GM23338 (cell line): Measurements from ENCODE around the gene AP3M1. TPM values are rescaled to one million over a fixed set of nuclear protein-coding genes. Genes with fewer than 3 reads are reported as not detected.

Experiments used
- ATAC-seq: fragments of 200-7000 bp; cut with Tn5 transposase; 3 replicates; pipeline ENCODE4 v1.9.1; 2020
- DNase-seq: peaks from one replicate; pipeline ENCODE4 v3.0.0-alpha.2; 2015; ENCODE audit warnings: low spot score
- H2AFZ ChIP-seq: fragments of 200-600 bp; sonication (generic); 2 replicates; pipeline ENCODE4 v1.8.0; 2016; ENCODE audit warnings: antibody characterized with exemption, mild to moderate bottlenecking, moderate library complexity
- H3F3A ChIP-seq: fragments of 200-600 bp; sonication (generic); replicated peaks from 2 replicates; pipeline ENCODE4 v1.8.0; 2017; ENCODE audit warnings: antibody characterized with exemption, mixed run types, low read depth
- H3K27ac ChIP-seq: fragments of 200-600 bp; sonication (generic); 2 replicates; pipeline ENCODE4 v1.6.1; 2016; ENCODE audit warnings: low read depth
- H3K27me3 ChIP-seq: fragments of 200-600 bp; sonication (generic); 2 replicates; pipeline ENCODE4 v1.8.0; 2016; ENCODE audit warnings: mild to moderate bottlenecking, mixed run types, moderate library complexity; ENCODE audit not compliant: insufficient read depth
- H3K36me3 ChIP-seq: fragments of 200-600 bp; sonication (generic); 2 replicates; pipeline ENCODE4 v1.8.0; 2016; ENCODE audit warnings: mild to moderate bottlenecking; ENCODE audit not compliant: insufficient read depth
- H3K4me1 ChIP-seq: fragments of 200-600 bp; sonication (generic); 2 replicates; pipeline ENCODE4 v1.8.0; 2016; ENCODE audit warnings: mild to moderate bottlenecking, moderate library complexity; ENCODE audit not compliant: insufficient read depth
- H3K4me2 ChIP-seq: fragments of 200-600 bp; sonication (generic); 2 replicates; pipeline ENCODE4 v1.7.1; 2017; ENCODE audit warnings: mixed run types
- H3K4me3 ChIP-seq: fragments of 200-600 bp; sonication (generic); 2 replicates; pipeline ENCODE4 v1.6.1; 2016; ENCODE audit warnings: mixed run types
- H3K79me2 ChIP-seq: fragments of 200-600 bp; sonication (generic); replicated peaks from 2 replicates; pipeline ENCODE4 v1.8.0; 2017; ENCODE audit warnings: mild to moderate bottlenecking; ENCODE audit not compliant: insufficient read depth
- H3K9me2 ChIP-seq: fragments of 200-600 bp; sonication (generic); 2 replicates; pipeline ENCODE4 v1.8.0; 2017; ENCODE audit not compliant: insufficient read depth
- H4K20me1 ChIP-seq: fragments of 200-600 bp; sonication (generic); replicated peaks from 2 replicates; pipeline ENCODE4 v1.8.0; 2017; ENCODE audit warnings: mild to moderate bottlenecking; ENCODE audit not compliant: insufficient read depth
- H3K27ac Mint-ChIP-seq: 2 replicates; pipeline ENCODE4 v1.8.0; 2020; ENCODE audit warnings: inconsistent platforms, mild to moderate bottlenecking, moderate library complexity, mixed read lengths
- H3K27me3 Mint-ChIP-seq: 3 replicates; pipeline ENCODE4 v1.8.0; 2022; ENCODE audit warnings: low read depth, mild to moderate bottlenecking, moderate library complexity, mixed read lengths, inconsistent platforms; ENCODE audit not compliant: insufficient read depth, poor library complexity
- H3K36me3 Mint-ChIP-seq: 3 replicates; pipeline ENCODE4 v1.8.0; 2021; ENCODE audit warnings: low read depth, mild to moderate bottlenecking, inconsistent platforms, moderate library complexity, mixed read lengths
- H3K4me1 Mint-ChIP-seq: 3 replicates; pipeline ENCODE4 v1.8.0; 2020; ENCODE audit warnings: mild to moderate bottlenecking, inconsistent platforms, mixed read lengths
- H3K4me3 Mint-ChIP-seq: 3 replicates; pipeline ENCODE4 v1.8.0; 2021; ENCODE audit warnings: moderate library complexity, mild to moderate bottlenecking, inconsistent platforms, mixed read lengths
- H3K9me3 Mint-ChIP-seq: 3 replicates; pipeline ENCODE4 v1.8.0; 2020; ENCODE audit warnings: moderate library complexity, mild to moderate bottlenecking, inconsistent platforms, mixed read lengths
- CREB1 ChIP-seq: fragments of 250-450 bp; sonication (Bioruptor Pico); IDR thresholded peaks from 2 replicates; pipeline ENCODE4 v1.5.0; 2020; ENCODE audit warnings: low read depth, mild to moderate bottlenecking, moderate library complexity
- CTCF ChIP-seq, 2 experiments: fragments of 200-600 bp in 1 of 2; sonication (generic) in 1 of 2; conservative IDR thresholded peaks; 2 replicates each; pipeline versions ENCODE4 v1.5.1 to v1.6.1; 2016 to 2017; ENCODE audit warnings: antibody characterized with exemption in 2 of 2, low read depth in 2 of 2, mild to moderate bottlenecking in 2 of 2, moderate library complexity in 1 of 2
- ETS1 ChIP-seq: IDR thresholded peaks from 2 replicates; pipeline ENCODE4 v1.6.1; 2016; ENCODE audit warnings: antibody characterized with exemption
- EZH2 ChIP-seq: fragments of 200-600 bp; sonication (generic); IDR thresholded peaks from one replicate; pipeline ENCODE4 v1.8.0; 2017; ENCODE audit warnings: antibody characterized with exemption, mild to moderate bottlenecking, low read depth; ENCODE audit not compliant: unreplicated experiment
- EZH2phosphoT487 ChIP-seq: fragments of 200-600 bp; sonication (generic); IDR thresholded peaks from one replicate; pipeline ENCODE4 v1.8.1; 2018; ENCODE audit warnings: antibody characterized with exemption; ENCODE audit not compliant: unreplicated experiment
- JUNB ChIP-seq: IDR thresholded peaks from one replicate; pipeline ENCODE4 v1.6.1; 2016; ENCODE audit warnings: antibody characterized with exemption; ENCODE audit not compliant: unreplicated experiment
- NANOG ChIP-seq: IDR thresholded peaks from 2 replicates; pipeline ENCODE4 v1.6.1; 2016; ENCODE audit warnings: antibody characterized with exemption, borderline replicate concordance
- POLR2AphosphoS5 ChIP-seq: IDR thresholded peaks from 2 replicates; pipeline ENCODE4 v1.6.1; 2016; ENCODE audit warnings: antibody characterized with exemption, low read depth
- REST ChIP-seq: IDR thresholded peaks from one replicate; pipeline ENCODE4 v1.6.1; 2018; ENCODE audit warnings: antibody characterized with exemption; ENCODE audit not compliant: unreplicated experiment
- STAT1 ChIP-seq: IDR thresholded peaks from one replicate; pipeline ENCODE4 v1.6.1; 2016; ENCODE audit warnings: antibody characterized with exemption; ENCODE audit not compliant: unreplicated experiment
- ZNF114 ChIP-seq: fragments of 250-450 bp; sonication (Bioruptor Pico); IDR thresholded peaks from 2 replicates; pipeline ENCODE4 v1.5.0; 2020; ENCODE audit warnings: mild to moderate bottlenecking, moderate library complexity
- ZNF331 ChIP-seq: fragments of 250-450 bp; sonication (Bioruptor Pico); IDR thresholded peaks from 2 replicates; pipeline ENCODE4 v1.5.0; 2020; ENCODE audit warnings: low read depth, mild to moderate bottlenecking, moderate library complexity
- ZNF462 ChIP-seq: fragments of 250-450 bp; sonication (Bioruptor Pico); IDR thresholded peaks from 2 replicates; pipeline ENCODE4 v1.5.0; 2020; ENCODE audit warnings: mild to moderate bottlenecking, moderate library complexity
- polyA plus RNA-seq: library from polyadenylated mRNA; unstranded; fragments of >200 nt; fragmentation: Nextera tagmentation; extraction: Ambion mirVana; gene quantifications from 2 replicates; pipeline ENCODE4 v1.2.1, GENCODE V29; 2016
- total RNA-seq: library from RNA; depleted of rRNA; stranded (reverse); fragments of >200 nt; shearing (Covaris generic); gene quantifications from 2 replicates; pipeline ENCODE4 v1.2.3, GENCODE V29; 2014

Gene AP3M1
- total and polyA plus RNA-seq, 2 experiments from 2014 or later, result 13.8 to 41.7 TPM

- H3K79me2 ChIP-seq, result peaks cover 22% of the 10 kb centered on the region; the same call in 1 of the 2 replicates
- H3K4me1 Mint-ChIP-seq, result peaks cover 53% of the 10 kb centered on the region
- H3F3A ChIP-seq, result no peaks in the 10 kb centered on the region
- peak overlapping the region; percentile 67 for H3K27ac ChIP-seq
- no peaks in the 10 kb centered on the region for H3K9me2 ChIP-seq
- peaks cover 5% of the 10 kb centered on the region for H3K36me3 ChIP-seq
- peaks cover 50% of the 10 kb centered on the region for H3K4me1 ChIP-seq
- H3K4me2 ChIP-seq, result no peak overlapping the region
- H3K36me3 Mint-ChIP-seq, result peaks cover 56% of the 10 kb centered on the region
- H3K27me3 Mint-ChIP-seq, result peaks cover 5% of the 10 kb centered on the region
- H3K27ac Mint-ChIP-seq, result 0 out of 2 replicates have a peak overlapping the region, but pooled peaks have one; percentile 19
- H3K4me3 Mint-ChIP-seq, result no peak overlapping the region
- TF ChIP-seq ETS1, result no peak
- no peak for TF ChIP-seq EZH2phosphoT487
- TF ChIP-seq NANOG, result no peak
- TF ChIP-seq CREB1 (CRISPR knock-in tag), result no peak
- TF ChIP-seq STAT1, result no peak
- no peak for TF ChIP-seq CTCF (conservative IDR thresholded peaks at IDR 0.05; ENCODE audit: low read depth in 2 of 2)
- no peak for TF ChIP-seq POLR2AphosphoS5
- no peak for TF ChIP-seq REST
- TF ChIP-seq ZNF462 (CRISPR knock-in tag), result no peak
- TF ChIP-seq ZNF331 (CRISPR knock-in tag), result no peak
- TF ChIP-seq JUNB, result no peak
- TF ChIP-seq EZH2, result no peak
- TF ChIP-seq ZNF114 (CRISPR knock-in tag), result no peak
- DNase-seq (no peak), ATAC-seq (no peak)
- no peak overlapping the region for H3K4me3 ChIP-seq
- H3K27me3 ChIP-seq, result no peaks in the 10 kb centered on the region
- no peaks in the 10 kb centered on the region for H3K9me3 Mint-ChIP-seq
- no peak overlapping the region for H2AFZ ChIP-seq
- no peaks in the 10 kb centered on the region; the same call in 1 of the 2 replicates for H4K20me1 ChIP-seq
Observed at GRCh38 chr10:74072503-74072902, 78.1 kb downstream of the AP3M1 start.
